ENCODE data around the gene EYA2. TPM values are rescaled to one million over a fixed set of nuclear protein-coding genes. Genes with fewer than 3 reads are reported as not detected.

Gene EYA2
- total and polyA plus RNA-seq, 2 experiments from 2014 or later: 1.4 to 2.0 TPM

- Histone ChIP-seq H3K4me1 (ENCODE audit: insufficient read depth) (no peaks in the 10 kb centered on the region), H2AFZ (no peak overlapping the region), H3K79me2 (no peaks in the 10 kb centered on the region), H3K36me3 (replicated peaks; ENCODE audit: insufficient read depth, low read depth) (no peaks in the 10 kb centered on the region), H3K27me3 (no peaks in the 10 kb centered on the region), H3K9me3 (ENCODE audit: low read depth) (no peaks in the 10 kb centered on the region), H4K20me1 (ENCODE audit: insufficient read depth, poor library complexity, severe bottlenecking) (no peaks in the 10 kb centered on the region), H3K27ac (no peak overlapping the region), H3K4me2 (no peak overlapping the region), H3K9me2 (replicated peaks; ENCODE audit: insufficient read depth) (no peaks in the 10 kb centered on the region), H3K4me3 (no peak overlapping the region)
- DNase-seq (ENCODE audit: low spot score): no peak
- no peak for TF ChIP-seq CTCF (IDR thresholded peaks at IDR 0.05; ENCODE audit: poor library complexity)
- TF ChIP-seq EZH2phosphoT487 (IDR thresholded peaks at IDR 0.05; ENCODE audit: low read depth, severe bottlenecking, unreplicated experiment): no peak
- TF ChIP-seq EZH2 (IDR thresholded peaks at IDR 0.05; ENCODE audit: borderline replicate concordance): no peak
- WGBS (ENCODE audit: low lambda C conversion rate, missing lambda C conversion rate): 100% methylated on average over 5 of the region's 10 CpGs
Observed at GRCh38 chr20:47161411-47161810, 266.8 kb downstream of the EYA2 start.

- Histone ChIP-seq H4K20me1 (ENCODE audit: insufficient read depth, poor library complexity, severe bottlenecking) (no peaks in the 10 kb centered on the region), H3K36me3 (replicated peaks; ENCODE audit: insufficient read depth, low read depth) (no peaks in the 10 kb centered on the region), H3K9me2 (replicated peaks; ENCODE audit: insufficient read depth) (no peaks in the 10 kb centered on the region), H3K4me2 (no peak overlapping the region), H3K9me3 (ENCODE audit: low read depth) (no peaks in the 10 kb centered on the region), H3K79me2 (no peaks in the 10 kb centered on the region), H2AFZ (no peak overlapping the region), H3K4me3 (no peak overlapping the region), H3K4me1 (ENCODE audit: insufficient read depth) (no peaks in the 10 kb centered on the region), H3K27me3 (no peaks in the 10 kb centered on the region), H3K27ac (no peak overlapping the region)
- no peak for TF ChIP-seq EZH2 (IDR thresholded peaks at IDR 0.05; ENCODE audit: borderline replicate concordance)
- no peak for TF ChIP-seq CTCF (IDR thresholded peaks at IDR 0.05; ENCODE audit: poor library complexity)
- TF ChIP-seq EZH2phosphoT487 (IDR thresholded peaks at IDR 0.05; ENCODE audit: low read depth, severe bottlenecking, unreplicated experiment): no peak
- no peak for DNase-seq (ENCODE audit: low spot score)
- WGBS (ENCODE audit: low lambda C conversion rate, missing lambda C conversion rate): 91% methylated on average over 13 of the region's 13 CpGs
Observed at GRCh38 chr20:47164140-47164539, 269.5 kb downstream of the EYA2 start.

- no peaks in the 10 kb centered on the region for H3K9me2 ChIP-seq (replicated peaks; ENCODE audit: insufficient read depth)
- H3K27me3 ChIP-seq: no peaks in the 10 kb centered on the region
- WGBS (ENCODE audit: low lambda C conversion rate, missing lambda C conversion rate): 82% methylated on average over 4 of the region's 4 CpGs
- no peak overlapping the region for H3K4me2 ChIP-seq
- no peaks in the 10 kb centered on the region for H3K4me1 ChIP-seq (ENCODE audit: insufficient read depth)
- H3K79me2 ChIP-seq: no peaks in the 10 kb centered on the region
- TF ChIP-seq EZH2phosphoT487 (IDR thresholded peaks at IDR 0.05; ENCODE audit: low read depth, severe bottlenecking, unreplicated experiment): no peak
- TF ChIP-seq CTCF (IDR thresholded peaks at IDR 0.05; ENCODE audit: poor library complexity): no peak
- no peak for TF ChIP-seq EZH2 (IDR thresholded peaks at IDR 0.05; ENCODE audit: borderline replicate concordance)
- no peak overlapping the region for H3K4me3 ChIP-seq
- H3K9me3 ChIP-seq (ENCODE audit: low read depth): no peaks in the 10 kb centered on the region
- H3K36me3 ChIP-seq (replicated peaks; ENCODE audit: insufficient read depth, low read depth): no peaks in the 10 kb centered on the region
- H3K27ac ChIP-seq: no peak overlapping the region
- DNase-seq (ENCODE audit: low spot score): no peak
- H2AFZ ChIP-seq: no peak overlapping the region
- H4K20me1 ChIP-seq (ENCODE audit: insufficient read depth, poor library complexity, severe bottlenecking): no peaks in the 10 kb centered on the region
Observed at GRCh38 chr20:47165376-47165865, 270.8 kb downstream of the EYA2 start.

- no peaks in the 10 kb centered on the region for H3K36me3 ChIP-seq (replicated peaks; ENCODE audit: insufficient read depth, low read depth)
- H3K9me3 ChIP-seq (ENCODE audit: low read depth): no peaks in the 10 kb centered on the region
- no peak for DNase-seq (ENCODE audit: low spot score)
- H2AFZ ChIP-seq: no peak overlapping the region
- H3K9me2 ChIP-seq (replicated peaks; ENCODE audit: insufficient read depth): no peaks in the 10 kb centered on the region
- WGBS (ENCODE audit: low lambda C conversion rate, missing lambda C conversion rate): 88% methylated on average over 9 of the region's 9 CpGs
- no peak overlapping the region for H3K4me2 ChIP-seq
- no peak for TF ChIP-seq EZH2 (IDR thresholded peaks at IDR 0.05; ENCODE audit: borderline replicate concordance)
- TF ChIP-seq CTCF (IDR thresholded peaks at IDR 0.05; ENCODE audit: poor library complexity): no peak
- TF ChIP-seq EZH2phosphoT487 (IDR thresholded peaks at IDR 0.05; ENCODE audit: low read depth, severe bottlenecking, unreplicated experiment): no peak
- H3K27ac ChIP-seq: no peak overlapping the region
- no peak overlapping the region for H3K4me3 ChIP-seq
- H3K27me3 ChIP-seq: no peaks in the 10 kb centered on the region
- no peaks in the 10 kb centered on the region for H4K20me1 ChIP-seq (ENCODE audit: insufficient read depth, poor library complexity, severe bottlenecking)
- no peaks in the 10 kb centered on the region for H3K4me1 ChIP-seq (ENCODE audit: insufficient read depth)
- no peaks in the 10 kb centered on the region for H3K79me2 ChIP-seq
Observed at GRCh38 chr20:47167846-47168245, 273.2 kb downstream of the EYA2 start.

Measured in hepatocyte (in vitro differentiated cells).